Measurements from ENCODE around the gene SETD3.

Gene SETD3

GRCh38 chr14:99410019-99410418 is 70.6 kb downstream of the SETD3 start:
- Histone ChIP-seq H2AFZ (ENCODE audit: low read length) (no peak overlapping the region), H3K36me3 (ENCODE audit: insufficient read depth, low read length) (peaks cover 3% of the 10 kb centered on the region; the same call in 1 of the 2 replicates), H3K4me2 (ENCODE audit: low read length) (no peak overlapping the region), H3F3A (ENCODE audit: insufficient read depth, low read length) (no peaks in the 10 kb centered on the region), H3K4me1 (ENCODE audit: insufficient read depth, low read length, severe bottlenecking) (no peaks in the 10 kb centered on the region), H3K27me3 (ENCODE audit: insufficient read depth, low read length) (no peaks in the 10 kb centered on the region), H3K9me3 (ENCODE audit: low read length) (no peaks in the 10 kb centered on the region), H3K27ac (ENCODE audit: low read depth, low read length, poor library complexity, severe bottlenecking) (no peak overlapping the region), H4K20me1 (ENCODE audit: insufficient read depth, low read length) (no peaks in the 10 kb centered on the region), H3K79me2 (ENCODE audit: insufficient read depth, low read length) (no peaks in the 10 kb centered on the region), H3K4me3 (ENCODE audit: low read depth, low read length, poor library complexity, severe bottlenecking) (no peak overlapping the region), H3K9ac (ENCODE audit: low read length) (no peak overlapping the region), H3K9me2 (ENCODE audit: low read depth, low read length) (no peaks in the 10 kb centered on the region)
- no peak for TF ChIP-seq EZH2 (IDR thresholded peaks at IDR 0.05; ENCODE audit: borderline replicate concordance, low read length)
- no peak for TF ChIP-seq CTCF (IDR thresholded peaks at IDR 0.05; ENCODE audit: low read length)

- no peak for TF ChIP-seq EZH2 (IDR thresholded peaks at IDR 0.05; ENCODE audit: borderline replicate concordance, low read length)
- TF ChIP-seq CTCF (IDR thresholded peaks at IDR 0.05; ENCODE audit: low read length): no peak
These were observed 71.7 kb downstream of the SETD3 start for GRCh38 chr14:99408971-99409289.

GRCh38 chr14:99408286-99408970 is 72.2 kb downstream of the SETD3 start:
- Histone ChIP-seq H3F3A (ENCODE audit: insufficient read depth, low read length) (no peaks in the 10 kb centered on the region), H2AFZ (ENCODE audit: low read length) (no peak overlapping the region), H3K27ac (ENCODE audit: low read depth, low read length, poor library complexity, severe bottlenecking) (no peak overlapping the region), H3K4me3 (ENCODE audit: low read depth, low read length, poor library complexity, severe bottlenecking) (no peak overlapping the region), H3K36me3 (ENCODE audit: insufficient read depth, low read length) (peaks cover 3% of the 10 kb centered on the region; the same call in 1 of the 2 replicates), H3K4me1 (ENCODE audit: insufficient read depth, low read length, severe bottlenecking) (no peaks in the 10 kb centered on the region), H4K20me1 (ENCODE audit: insufficient read depth, low read length) (no peaks in the 10 kb centered on the region), H3K27me3 (ENCODE audit: insufficient read depth, low read length) (no peaks in the 10 kb centered on the region), H3K9me3 (ENCODE audit: low read length) (no peaks in the 10 kb centered on the region), H3K79me2 (ENCODE audit: insufficient read depth, low read length) (no peaks in the 10 kb centered on the region), H3K4me2 (ENCODE audit: low read length) (no peak overlapping the region), H3K9me2 (ENCODE audit: low read depth, low read length) (no peaks in the 10 kb centered on the region), H3K9ac (ENCODE audit: low read length) (no peak overlapping the region)
- TF ChIP-seq CTCF (IDR thresholded peaks at IDR 0.05; ENCODE audit: low read length): no peak
- no peak for TF ChIP-seq EZH2 (IDR thresholded peaks at IDR 0.05; ENCODE audit: borderline replicate concordance, low read length)

More at GRCh38 chr14:99408971-99409289, 71.7 kb downstream of the SETD3 start:
- Histone ChIP-seq H3K4me2 (ENCODE audit: low read length) (no peak overlapping the region), H3K36me3 (ENCODE audit: insufficient read depth, low read length) (peaks cover 3% of the 10 kb centered on the region; the same call in 1 of the 2 replicates), H3K9me2 (ENCODE audit: low read depth, low read length) (no peaks in the 10 kb centered on the region), H3K27ac (ENCODE audit: low read depth, low read length, poor library complexity, severe bottlenecking) (no peak overlapping the region), H3K9me3 (ENCODE audit: low read length) (no peaks in the 10 kb centered on the region), H3K79me2 (ENCODE audit: insufficient read depth, low read length) (no peaks in the 10 kb centered on the region), H3F3A (ENCODE audit: insufficient read depth, low read length) (no peaks in the 10 kb centered on the region), H3K4me1 (ENCODE audit: insufficient read depth, low read length, severe bottlenecking) (no peaks in the 10 kb centered on the region), H3K27me3 (ENCODE audit: insufficient read depth, low read length) (no peaks in the 10 kb centered on the region), H3K9ac (ENCODE audit: low read length) (no peak overlapping the region), H3K4me3 (ENCODE audit: low read depth, low read length, poor library complexity, severe bottlenecking) (no peak overlapping the region), H4K20me1 (ENCODE audit: insufficient read depth, low read length) (no peaks in the 10 kb centered on the region), H2AFZ (ENCODE audit: low read length) (no peak overlapping the region)

Measured in OCI-LY1 (cell line).